DND-41 (cell line): ENCODE results near the gene TBC1D5.
"Not testable (repeated sequence)": the region's sequence is repeated elsewhere in the genome, so short reads cannot be mapped to it uniquely, and the experiment has no call there.

Source experiments
- CTCF ChIP-seq: IDR thresholded peaks from 2 replicates; pipeline ENCODE4 v1.5.1; 2012; ENCODE audit warnings: borderline replicate concordance, low read length, moderate library complexity, mild to moderate bottlenecking; ENCODE audit not compliant: poor library complexity, severe bottlenecking; ENCODE audit errors: extremely low read depth
- EZH2 ChIP-seq: IDR thresholded peaks from 3 replicates; pipeline ENCODE4 v1.6.1; 2012; ENCODE audit warnings: borderline replicate concordance, low read depth, mild to moderate bottlenecking, moderate library complexity, low read length, inconsistent platforms; ENCODE audit not compliant: severe bottlenecking

DNA sequence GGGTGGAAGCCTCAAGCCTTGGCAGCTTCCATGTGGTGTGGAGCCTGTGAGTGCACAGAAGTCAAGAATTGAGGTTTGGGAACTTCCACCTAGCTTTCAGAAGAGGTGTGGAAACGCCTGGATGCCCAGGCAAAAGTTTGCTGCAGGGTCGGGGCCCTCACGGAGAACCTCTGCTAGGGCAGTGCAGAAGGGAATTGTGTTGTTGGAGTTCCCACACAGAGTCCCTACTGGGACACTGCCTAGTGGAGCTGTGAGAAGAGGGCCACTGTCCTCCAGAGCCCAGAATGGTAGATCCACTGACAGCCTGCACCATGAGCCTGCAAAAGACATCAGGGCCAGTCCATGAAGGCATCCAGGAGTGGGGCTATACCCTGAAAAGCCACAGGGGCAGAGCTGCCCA lies 613.8 kb downstream of the TBC1D5 start:
- TF ChIP-seq CTCF, EZH2: not testable (repeated sequence)
